ENCODE data around the gene TAF8. TPM values are rescaled to one million over a fixed set of nuclear protein-coding genes. Genes with fewer than 3 reads are reported as not detected.

The TAF8 gene
- total RNA-seq, 4 donors from 2014 or later, result 15.3 to 36.2 (median 21.8) TPM

- intact Hi-C loops (cut with DNase I; ENCODE audit: low total_unique reads), result no loop called here
- 88 to 92% methylated on average over 4 to 10 of the region's 10 CpGs for WGBS, 2 donors (ENCODE audit: low coverage in 1 of 2)
- no peaks in the 10 kb centered on the region for H3K27me3 ChIP-seq
- no peak overlapping the region for H3K4me3 ChIP-seq
- peaks cover 0 to 7% (median 3%) of the 10 kb centered on the region in 4 donors for H3K4me1 ChIP-seq
- H3K27ac ChIP-seq, result no peak overlapping the region
- TF ChIP-seq CTCF (IDR thresholded peaks at IDR 0.05), result no peak
- no peak for TF ChIP-seq EP300 (IDR thresholded peaks at IDR 0.05; ENCODE audit: low read depth)
- no peak for DNase-seq
- no peaks in the 10 kb centered on the region for H3K36me3 ChIP-seq
- H3K9me3 ChIP-seq, result no peaks in the 10 kb centered on the region
- in situ Hi-C loops (cut with MboI; ENCODE audit: low pct_ligation_motif_present in 1 of 4, low pct_unique_long_range_greater_than_20kb in 1 of 4, low sequenced_read_pairs in 3 of 4), result loop anchor here in 2 of 4 donors (25.0 kb wide), 1 partner anchor 446 kb away; no protein-coding TSS in a partner anchor
Measured at GRCh38 chr6:42090819-42091717, 40.7 kb downstream of the TAF8 start.

GRCh38 chr6:42091718-42092023, 41.3 kb downstream of the TAF8 start:
- no peaks in the 10 kb centered on the region for H3K36me3 ChIP-seq
- no peaks in the 10 kb centered on the region for H3K9me3 ChIP-seq
- 83 to 87% methylated on average over 3 to 9 of the region's 9 CpGs for WGBS, 2 donors (ENCODE audit: low coverage in 1 of 2)
- H3K27me3 ChIP-seq, result no peaks in the 10 kb centered on the region
- TF ChIP-seq EP300 (IDR thresholded peaks at IDR 0.05; ENCODE audit: low read depth) (no peak), CTCF (IDR thresholded peaks at IDR 0.05) (no peak), POLR2AphosphoS5 (IDR thresholded peaks at IDR 0.05) (no peak), POLR2A (IDR thresholded peaks at IDR 0.05) (no peak)
- H3K4me3 ChIP-seq, result no peak overlapping the region
- intact Hi-C loops (cut with DNase I; ENCODE audit: low total_unique reads) (no loop called here), in situ Hi-C loops (cut with MboI; ENCODE audit: low pct_ligation_motif_present in 1 of 4, low pct_unique_long_range_greater_than_20kb in 1 of 4, low sequenced_read_pairs in 3 of 4) (loop anchor here in 2 of 4 donors (25.0 kb wide), 1 partner anchor 446 kb away; no protein-coding TSS in a partner anchor)
- peaks cover 0 to 7% (median 3%) of the 10 kb centered on the region in 4 donors for H3K4me1 ChIP-seq
- H3K27ac ChIP-seq, result no peak overlapping the region
- no peak for DNase-seq

- DNase-seq, result peak; percentile 50
- 73 to 100% methylated on average over 2 to 10 of the region's 10 CpGs for WGBS, 2 donors (ENCODE audit: low coverage in 1 of 2)
- Histone ChIP-seq H3K36me3 (no peaks in the 10 kb centered on the region), H3K4me3 (no peak overlapping the region), H3K27ac (no peak overlapping the region), H3K4me1 (peaks cover 5 to 12% (median 8%) of the 10 kb centered on the region in 4 donors), H3K27me3 (no peaks in the 10 kb centered on the region), H3K9me3 (no peaks in the 10 kb centered on the region)
- in situ Hi-C loops (cut with MboI; ENCODE audit: low pct_ligation_motif_present in 1 of 4, low pct_unique_long_range_greater_than_20kb in 1 of 4, low sequenced_read_pairs in 3 of 4) (loop anchor here in 2 of 4 donors (25.0 kb wide), 1 partner anchor 444 kb away; no protein-coding TSS in a partner anchor), intact Hi-C loops (cut with DNase I; ENCODE audit: low total_unique reads) (no loop called here)
- TF ChIP-seq POLR2A (IDR thresholded peaks at IDR 0.05) (peak; percentile 28), CTCF (IDR thresholded peaks at IDR 0.05) (no peak)
Measured at GRCh38 chr6:42093582-42094329, 43.4 kb downstream of the TAF8 start.

- H3K9me3 ChIP-seq, result no peaks in the 10 kb centered on the region
- 100% methylated on average over 1 of the region's 1 CpG; no CpG with 5 or more reads in 1 of the 2 donors for WGBS, 2 donors (ENCODE audit: low coverage in 1 of 2)
- no peak for DNase-seq
- H3K4me1 ChIP-seq, result peaks cover 15 to 25% (median 21%) of the 10 kb centered on the region in 4 donors
- no peaks in the 10 kb centered on the region for H3K36me3 ChIP-seq
- TF ChIP-seq POLR2AphosphoS5 (IDR thresholded peaks at IDR 0.05) (no peak), CTCF (IDR thresholded peaks at IDR 0.05) (no peak), EP300 (IDR thresholded peaks at IDR 0.05; ENCODE audit: low read depth) (no peak), POLR2A (IDR thresholded peaks at IDR 0.05) (no peak)
- no peak overlapping the region for H3K27ac ChIP-seq
- no peak overlapping the region for H3K4me3 ChIP-seq
- in situ Hi-C loops (cut with MboI; ENCODE audit: low pct_ligation_motif_present in 1 of 4, low pct_unique_long_range_greater_than_20kb in 1 of 4, low sequenced_read_pairs in 3 of 4), result loop anchor here in 2 of 4 donors (25.0 kb wide), 1 partner anchor 442 kb away; no protein-coding TSS in a partner anchor
- intact Hi-C loops (cut with DNase I; ENCODE audit: low total_unique reads), result no loop called here
- no peaks in the 10 kb centered on the region for H3K27me3 ChIP-seq
Measured at GRCh38 chr6:42095094-42095493, 44.8 kb downstream of the TAF8 start.
